HG03135 (cell line): ENCODE data around the gene SNAI1.
A peak's percentile ranks its signal among the peaks of the same experiment; 100 is the strongest.
"Not testable (repeated sequence)": the region's sequence is repeated elsewhere in the genome, so short reads cannot be mapped to it uniquely, and the experiment has no call there.

Experiments
- ATAC-seq: cut with Tn5 transposase; IDR thresholded peaks from one replicate; pipeline ENCODE4 v1.9.1; 2021; ENCODE audit warnings: mild to moderate bottlenecking, moderate library complexity; ENCODE audit not compliant: unreplicated experiment

The SNAI1 gene

GRCh38 chr20:49982346-49983122 lies at the start of gene SNAI1:
SNAI1 (plus strand) TSS chr20:49982980; CDS start chr20:49983060, 80 bp downstream.
- ATAC-seq = peak; percentile 83

GRCh38 chr20:49935746-49936152 lies 47.0 kb upstream of the SNAI1 start:
- no peak for ATAC-seq

- peak; percentile 61 for ATAC-seq
Observed at GRCh38 chr20:49936153-49937026, 46.4 kb upstream of the SNAI1 start, which contains the start of gene RNF114. RNF114 (plus strand) TSS chr20:49936397; CDS start chr20:49936413, 16 bp downstream.

GRCh38 chr20:49937027-49937929 lies 45.5 kb upstream of the SNAI1 start:
- ATAC-seq = peak; percentile 3

- ATAC-seq = no peak
Observed at GRCh38 chr20:49938173-49939163, 44.3 kb upstream of the SNAI1 start.

- ATAC-seq = no peak
Observed at GRCh38 chr20:49941456-49941855, 41.3 kb upstream of the SNAI1 start.

GRCh38 chr20:49942303-49942702 lies 40.5 kb upstream of the SNAI1 start:
- no peak for ATAC-seq

- ATAC-seq = no peak
Observed at GRCh38 chr20:49942942-49943341, 39.8 kb upstream of the SNAI1 start.

- no peak for ATAC-seq
Observed at GRCh38 chr20:49945306-49945700, 37.5 kb upstream of the SNAI1 start.

GRCh38 chr20:49945701-49946477 lies 36.9 kb upstream of the SNAI1 start:
- ATAC-seq = no peak

GRCh38 chr20:49948178-49948577 lies 34.6 kb upstream of the SNAI1 start:
- no peak for ATAC-seq

- no peak for ATAC-seq
Observed at GRCh38 chr20:49948809-49949507, 33.8 kb upstream of the SNAI1 start.

- ATAC-seq = no peak
Observed at GRCh38 chr20:49951151-49951550, 31.6 kb upstream of the SNAI1 start.

GRCh38 chr20:49955167-49955566 lies 27.6 kb upstream of the SNAI1 start:
- no peak for ATAC-seq

GRCh38 chr20:49955830-49956396 lies 26.9 kb upstream of the SNAI1 start:
- ATAC-seq = not testable (repeated sequence)

GRCh38 chr20:49956689-49957088 lies 26.1 kb upstream of the SNAI1 start:
- no peak for ATAC-seq

- ATAC-seq = not testable (repeated sequence)
Observed at GRCh38 chr20:49957089-49957938, 25.5 kb upstream of the SNAI1 start.
